WTC11 (cell line): ENCODE results near the gene TMEM225.

ENCODE experiments used
- CTCF ChIP-seq: fragments of 200-600 bp; IDR thresholded peaks from 2 replicates; pipeline ENCODE4 v1.8.0; 2022; ENCODE audit warnings: antibody characterized with exemption
- HMGXB4 ChIP-seq: sonication (generic); formaldehyde crosslinking; IDR thresholded peaks from 2 replicates; pipeline ENCODE4 v1.8.1; 2023; ENCODE audit warnings: mild to moderate bottlenecking, moderate library complexity, missing genetic modification reagents
- MYBL2 ChIP-seq: sonication (generic); formaldehyde crosslinking; IDR thresholded peaks from 2 replicates; pipeline ENCODE4 v1.8.1; 2023; ENCODE audit warnings: mild to moderate bottlenecking, moderate library complexity, missing genetic modification reagents
- NR1H2 ChIP-seq: sonication (generic); formaldehyde crosslinking; IDR thresholded peaks from 2 replicates; pipeline ENCODE4 v1.9.0; 2021; ENCODE audit warnings: mild to moderate bottlenecking, moderate library complexity, missing genetic modification reagents
- SMAD4 ChIP-seq: sonication (generic); formaldehyde crosslinking; IDR thresholded peaks from 2 replicates; pipeline ENCODE4 v1.8.0; 2022; ENCODE audit warnings: mild to moderate bottlenecking, missing genetic modification reagents
- ZBTB43 ChIP-seq: sonication (generic); formaldehyde crosslinking; IDR thresholded peaks from 2 replicates; pipeline ENCODE4 v1.8.1; 2023; ENCODE audit warnings: mild to moderate bottlenecking, missing genetic modification reagents

- TF ChIP-seq NR1H2 (no peak), HMGXB4 (no peak), ZBTB43 (CRISPR knock-in tag) (no peak), CTCF (no peak), SMAD4 (CRISPR knock-in tag) (no peak), MYBL2 (CRISPR knock-in tag) (no peak)
Observed at GRCh38 chr11:123853038-123853437, 32.4 kb downstream of the TMEM225 start.
